Memory B cell (primary cell): ENCODE results near the gene BTK.

Experiments
- ATAC-seq: fragments of 150-1000 bp; cut with Tn5 transposase; 2 replicates; pipeline ENCODE4 v1.10.0; 2021; ENCODE audit warnings: low read depth, mild to moderate bottlenecking, moderate library complexity
- DNase-seq, 2 donors: peaks; one replicate each; pipeline ENCODE4 v3.0.0; 2022; ENCODE audit warnings: low spot score in 2 of 2
- H3K27ac Mint-ChIP-seq: one replicate; pipeline ENCODE4 v1.8.0; 2022; ENCODE audit warnings: mild to moderate bottlenecking, moderate library complexity, mixed read lengths
- H3K27me3 Mint-ChIP-seq: one replicate; pipeline ENCODE4 v1.8.0; 2022; ENCODE audit warnings: mixed read lengths
- H3K36me3 Mint-ChIP-seq: one replicate; pipeline ENCODE4 v1.8.0; 2022; ENCODE audit warnings: mild to moderate bottlenecking, mixed read lengths
- H3K4me1 Mint-ChIP-seq: one replicate; pipeline ENCODE4 v1.8.0; 2022; ENCODE audit warnings: mixed read lengths
- H3K4me3 Mint-ChIP-seq: one replicate; pipeline ENCODE4 v1.8.0; 2022; ENCODE audit warnings: mild to moderate bottlenecking, moderate library complexity, mixed read lengths
- H3K9me3 Mint-ChIP-seq: one replicate; pipeline ENCODE4 v1.8.0; 2022; ENCODE audit warnings: mixed read lengths

Gene BTK

GRCh38 chrX:101385795-101386541 is at the start of gene BTK:
BTK (minus strand) TSS chrX:101386191; CDS start chrX:101375284, 10,907 bp downstream.
- ATAC-seq, result peak; percentile 67
- Mint-ChIP-seq H3K36me3 (no peaks in the 10 kb centered on the region), H3K4me3 (peak within 1 kb of the TSS; percentile 98), H3K4me1 (peaks cover 16% of the 10 kb centered on the region), H3K27ac (peak within 1 kb of the TSS; percentile 93), H3K9me3 (no peaks in the 10 kb centered on the region), H3K27me3 (no peaks in the 10 kb centered on the region)
- DNase-seq, result peak; percentile 19 to 20

GRCh38 chrX:101430457-101431078 is 44.6 kb upstream of the BTK start:
- Mint-ChIP-seq H3K4me1 (peaks cover 4% of the 10 kb centered on the region), H3K4me3 (no peak overlapping the region), H3K36me3 (peaks cover 11% of the 10 kb centered on the region), H3K9me3 (no peaks in the 10 kb centered on the region), H3K27ac (no peak overlapping the region), H3K27me3 (no peaks in the 10 kb centered on the region)
- ATAC-seq (no peak), DNase-seq (no peak)

GRCh38 chrX:101429934-101430333 is 43.9 kb upstream of the BTK start:
- H3K27me3 Mint-ChIP-seq, result no peaks in the 10 kb centered on the region
- no peak overlapping the region for H3K27ac Mint-ChIP-seq
- H3K9me3 Mint-ChIP-seq, result no peaks in the 10 kb centered on the region
- no peak for ATAC-seq
- DNase-seq, result no peak
- H3K4me3 Mint-ChIP-seq, result no peak overlapping the region
- H3K4me1 Mint-ChIP-seq, result peaks cover 4% of the 10 kb centered on the region
- peaks cover 14% of the 10 kb centered on the region for H3K36me3 Mint-ChIP-seq

GRCh38 chrX:101427954-101428353 is 42.0 kb upstream of the BTK start:
- ATAC-seq (no peak), DNase-seq (no peak)
- Mint-ChIP-seq H3K36me3 (peaks cover 18% of the 10 kb centered on the region), H3K4me3 (no peak overlapping the region), H3K27me3 (no peaks in the 10 kb centered on the region), H3K27ac (no peak overlapping the region), H3K4me1 (peaks cover 4% of the 10 kb centered on the region), H3K9me3 (no peaks in the 10 kb centered on the region)

GRCh38 chrX:101419489-101419888 is 33.5 kb upstream of the BTK start:
- no peaks in the 10 kb centered on the region for H3K9me3 Mint-ChIP-seq
- DNase-seq (no peak), ATAC-seq (no peak)
- H3K27me3 Mint-ChIP-seq, result no peaks in the 10 kb centered on the region
- peaks cover 9% of the 10 kb centered on the region for H3K4me1 Mint-ChIP-seq
- no peak overlapping the region for H3K27ac Mint-ChIP-seq
- peak overlapping the region; percentile 41 for H3K4me3 Mint-ChIP-seq
- peaks cover 5% of the 10 kb centered on the region for H3K36me3 Mint-ChIP-seq

GRCh38 chrX:101417981-101418841 is 32.2 kb upstream of the BTK start:
- Mint-ChIP-seq H3K27me3 (no peaks in the 10 kb centered on the region), H3K36me3 (peaks cover 5% of the 10 kb centered on the region), H3K27ac (peak overlapping the region; percentile 97), H3K9me3 (no peaks in the 10 kb centered on the region), H3K4me3 (peak overlapping the region; percentile 90), H3K4me1 (peaks cover 10% of the 10 kb centered on the region)
- ATAC-seq, result peak; percentile 50
- peak in 1 of 2 donors; percentile 29 for DNase-seq

- H3K36me3 Mint-ChIP-seq, result peaks cover 13% of the 10 kb centered on the region
- H3K4me1 Mint-ChIP-seq, result peaks cover 20% of the 10 kb centered on the region
- ATAC-seq (no peak), DNase-seq (no peak)
- H3K27me3 Mint-ChIP-seq, result no peaks in the 10 kb centered on the region
- peak overlapping the region; percentile 90 for H3K4me3 Mint-ChIP-seq
- H3K27ac Mint-ChIP-seq, result peak overlapping the region; percentile 97
- no peaks in the 10 kb centered on the region for H3K9me3 Mint-ChIP-seq
Measured at GRCh38 chrX:101417190-101417589, 31.2 kb upstream of the BTK start.

- no peaks in the 10 kb centered on the region for H3K27me3 Mint-ChIP-seq
- no peak for DNase-seq
- no peaks in the 10 kb centered on the region for H3K9me3 Mint-ChIP-seq
- H3K36me3 Mint-ChIP-seq, result peaks cover 18% of the 10 kb centered on the region
- no peak overlapping the region for H3K27ac Mint-ChIP-seq
- H3K4me1 Mint-ChIP-seq, result peaks cover 24% of the 10 kb centered on the region
- peak overlapping the region; percentile 43 for H3K4me3 Mint-ChIP-seq
- no peak for ATAC-seq
Measured at GRCh38 chrX:101416691-101417090, 30.7 kb upstream of the BTK start.

GRCh38 chrX:101415180-101416145 is 29.5 kb upstream of the BTK start:
- DNase-seq (peak; percentile 44 to 51), ATAC-seq (peak; percentile 63)
- peaks cover 25% of the 10 kb centered on the region for H3K4me1 Mint-ChIP-seq
- peak overlapping the region; percentile 80 for H3K27ac Mint-ChIP-seq
- peak overlapping the region; percentile 6 for H3K4me3 Mint-ChIP-seq
- peaks cover 15% of the 10 kb centered on the region for H3K36me3 Mint-ChIP-seq
- H3K9me3 Mint-ChIP-seq, result no peaks in the 10 kb centered on the region
- no peaks in the 10 kb centered on the region for H3K27me3 Mint-ChIP-seq

- DNase-seq (no peak), ATAC-seq (no peak)
- Mint-ChIP-seq H3K4me3 (peak overlapping the region; percentile 17), H3K27me3 (no peaks in the 10 kb centered on the region), H3K9me3 (no peaks in the 10 kb centered on the region), H3K4me1 (peaks cover 27% of the 10 kb centered on the region), H3K36me3 (peaks cover 13% of the 10 kb centered on the region), H3K27ac (peak overlapping the region; percentile 80)
Measured at GRCh38 chrX:101411984-101412383, 26.0 kb upstream of the BTK start.

- peak overlapping the region; percentile 90 for H3K27ac Mint-ChIP-seq
- no peak for ATAC-seq
- peak overlapping the region; percentile 51 for H3K4me3 Mint-ChIP-seq
- H3K36me3 Mint-ChIP-seq, result peaks cover 13% of the 10 kb centered on the region
- DNase-seq, result no peak
- H3K27me3 Mint-ChIP-seq, result no peaks in the 10 kb centered on the region
- no peaks in the 10 kb centered on the region for H3K9me3 Mint-ChIP-seq
- H3K4me1 Mint-ChIP-seq, result peaks cover 26% of the 10 kb centered on the region
Measured at GRCh38 chrX:101410461-101410860, 24.5 kb upstream of the BTK start.

GRCh38 chrX:101409043-101409442 is 23.1 kb upstream of the BTK start:
- Mint-ChIP-seq H3K9me3 (no peaks in the 10 kb centered on the region), H3K27ac (peak overlapping the region; percentile 98), H3K4me1 (peaks cover 24% of the 10 kb centered on the region), H3K4me3 (peak overlapping the region; percentile 68), H3K36me3 (peaks cover 15% of the 10 kb centered on the region), H3K27me3 (no peaks in the 10 kb centered on the region)
- ATAC-seq, result no peak
- no peak for DNase-seq

GRCh38 chrX:101408532-101408841 is 22.5 kb upstream of the BTK start:
- H3K27me3 Mint-ChIP-seq, result no peaks in the 10 kb centered on the region
- H3K9me3 Mint-ChIP-seq, result no peaks in the 10 kb centered on the region
- peaks cover 24% of the 10 kb centered on the region for H3K4me1 Mint-ChIP-seq
- H3K36me3 Mint-ChIP-seq, result peaks cover 16% of the 10 kb centered on the region
- H3K27ac Mint-ChIP-seq, result peak overlapping the region; percentile 98
- ATAC-seq, result no peak
- no peak for DNase-seq
- H3K4me3 Mint-ChIP-seq, result peak overlapping the region; percentile 98
